Caco-2 (cell line): Measurements from ENCODE around the gene DLGAP3. TPM values are rescaled to one million over a fixed set of nuclear protein-coding genes. Genes with fewer than 3 reads are reported as not detected.

Experiments used
- Bru-seq: library from RNA; stranded (reverse); fragments of 400-500 nt; gene quantifications from one replicate; lab custom pipeline; 2021; lab: Mats Ljungman, UMichigan
- BruChase-seq, 2 experiments: library from RNA; stranded (reverse); fragments of 400-500 nt; gene quantifications; one replicate each; lab custom pipeline; 2021; lab: Mats Ljungman, UMichigan
- BruUV-seq: library from RNA; stranded (reverse); fragments of 400-500 nt; replicated peaks from 2 replicates; lab custom pipeline; 2021; lab: Mats Ljungman, UMichigan
- CTCF ChIA-PET: fragments of 300-600 bp; sonication (Branson Sonifier 250); formaldehyde crosslinking; loops from one replicate; lab custom pipeline; 2022; ENCODE audit warnings: antibody characterized with exemption; lab: Charles Lee
- POLR2A ChIA-PET: fragments of 300-600 bp; sonication (Branson Sonifier 250); formaldehyde crosslinking; loops from one replicate; lab custom pipeline; 2022; ENCODE audit warnings: antibody characterized with exemption; lab: Charles Lee
- DNase-seq, 2 experiments: peaks; one replicate each; pipeline versions ENCODE4 v3.0.0 to v3.0.0-alpha.2; 2020 to 2022
- H3K27me3 ChIP-seq: replicated peaks from 2 replicates; pipeline ENCODE4 v1.6.0; 2011; ENCODE audit warnings: low read length; ENCODE audit not compliant: control insufficient read depth, insufficient read depth
- H3K36me3 ChIP-seq: 2 replicates; pipeline ENCODE4 v1.5.1; 2011; ENCODE audit warnings: low read length; ENCODE audit not compliant: control insufficient read depth, insufficient read depth
- H3K4me1 ChIP-seq: fragments of 250-450 bp; sonication (Bioruptor Pico); 2 replicates; pipeline ENCODE4 v1.5.1; 2020; ENCODE audit warnings: mild to moderate bottlenecking
- H3K4me3 ChIP-seq: 2 replicates; pipeline ENCODE4 v1.5.1; 2011; ENCODE audit warnings: low read depth, mild to moderate bottlenecking, control low read depth, low read length
- H3K9me3 ChIP-seq: fragments of 250-450 bp; sonication (Bioruptor Pico); 2 replicates; pipeline ENCODE4 v1.5.1; 2020; ENCODE audit warnings: mild to moderate bottlenecking, moderate library complexity
- H3K27ac Mint-ChIP-seq: one replicate; pipeline ENCODE4 v1.8.0; 2022; ENCODE audit warnings: mixed read lengths; ENCODE audit not compliant: unreplicated experiment
- H3K27me3 Mint-ChIP-seq: one replicate; pipeline ENCODE4 v1.8.0; 2022; ENCODE audit warnings: mixed read lengths; ENCODE audit not compliant: insufficient read depth, unreplicated experiment
- H3K36me3 Mint-ChIP-seq: one replicate; pipeline ENCODE4 v1.8.0; 2022; ENCODE audit warnings: mild to moderate bottlenecking, mixed read lengths; ENCODE audit not compliant: insufficient read depth, unreplicated experiment
- H3K4me1 Mint-ChIP-seq: one replicate; pipeline ENCODE4 v1.8.0; 2022; ENCODE audit warnings: low read depth, mixed read lengths; ENCODE audit not compliant: unreplicated experiment
- H3K4me3 Mint-ChIP-seq: one replicate; pipeline ENCODE4 v1.8.0; 2022; ENCODE audit warnings: mild to moderate bottlenecking, moderate library complexity, mixed read lengths; ENCODE audit not compliant: unreplicated experiment
- H3K9me3 Mint-ChIP-seq: one replicate; pipeline ENCODE4 v1.8.0; 2022; ENCODE audit warnings: mixed read lengths; ENCODE audit not compliant: unreplicated experiment
- CTCF ChIP-seq, 2 experiments: fragments of 200-600 bp in 1 of 2; IDR thresholded peaks; 1 replicate in 1 of 2; 2 replicates in 1 of 2; pipeline versions ENCODE4 v1.5.1 to v1.8.0; 2011 to 2022; ENCODE audit warnings: antibody characterized with exemption in 1 of 2, control low read depth in 1 of 2, inconsistent platforms in 1 of 2, low read depth in 1 of 2, low read length in 1 of 2, mild to moderate bottlenecking in 1 of 2, moderate library complexity in 1 of 2; ENCODE audit not compliant: insufficient read depth in 1 of 2, severe bottlenecking in 1 of 2, unreplicated experiment in 1 of 2
- intact Hi-C: fragments of 100-400 bp; cut with micrococcal nuclease; formaldehyde crosslinking; loops from one replicate; pipeline ENCODE4 v1.10.0; 2022; ENCODE audit not compliant: unreplicated experiment
- long read RNA-seq: library from polyadenylated mRNA; stranded (forward); transcript quantifications from one replicate; pipeline ENCODE4 v2.0.0, GENCODE V29; 2022
- total RNA-seq: library from RNA; stranded (reverse); gene quantifications from 2 replicates; pipeline ENCODE4 v1.2.3, GENCODE V29; 2022

Gene DLGAP3
- total RNA-seq, result 0.16 and 0.42 TPM in 2 replicates
- Bru-seq, nascent RNA, result percentile 12 among the genes with signal in this experiment
- percentile 10 among the genes with signal in this experiment for BruChase-seq, experiment 1, labeled RNA remaining after a 2-hour chase
- percentile 11 among the genes with signal in this experiment for BruChase-seq, experiment 2, labeled RNA remaining after a 6-hour chase
- long read RNA-seq, result 0 reads

- Histone ChIP-seq H3K4me1 (0 out of 2 replicates have a peak, but pooled peaks cover 3% of the 10 kb centered on the region), H3K4me3 (peak within 1 kb of the TSS; percentile 29), H3K9me3 (no peaks in the 10 kb centered on the region), H3K27me3 (peaks cover 2% of the 10 kb centered on the region; the same call in 1 of the 2 replicates), H3K36me3 (no peaks in the 10 kb centered on the region)
- TF ChIP-seq CTCF (IDR thresholded peaks at IDR 0.05; ENCODE audit: insufficient read depth in 1 of 2, low read depth in 1 of 2, low read length in 1 of 2, severe bottlenecking in 1 of 2, unreplicated experiment in 1 of 2), result no peak
- no peaks in the 10 kb centered on the region for H3K4me1 Mint-ChIP-seq
- peak in 1 of 2 experiments; percentile 30 for DNase-seq
- H3K27ac Mint-ChIP-seq, result no peak within 1 kb of the TSS
- BruUV-seq, result no TSS peak
- peak within 1 kb of the TSS; percentile 51 for H3K4me3 Mint-ChIP-seq
- no peaks in the 10 kb centered on the region for H3K36me3 Mint-ChIP-seq
- intact Hi-C loops, result no loop called here
- peaks cover 8% of the 10 kb centered on the region for H3K27me3 Mint-ChIP-seq
- CTCF ChIA-PET, result interaction anchor here (0.7 kb wide), 1 partner anchor 9 kb away, joined by 4 read pairs; no protein-coding TSS in a partner anchor
- POLR2A ChIA-PET, result no interaction called here
- H3K9me3 Mint-ChIP-seq, result no peaks in the 10 kb centered on the region
Measured at GRCh38 chr1:34929497-34929852, at the start of gene DLGAP3. TSS of gene DLGAP3 (minus strand) at chr1:34929650. CDS start at chr1:34905383, 24,267 bp downstream.

- ChIA-PET POLR2A (no interaction called here), CTCF (no interaction called here)
- H3K27me3 ChIP-seq, result no peaks in the 10 kb centered on the region
- no peaks in the 10 kb centered on the region for H3K4me1 Mint-ChIP-seq
- no peaks in the 10 kb centered on the region; the same call in 1 of the 2 replicates for H3K36me3 ChIP-seq
- no peak for TF ChIP-seq CTCF (IDR thresholded peaks at IDR 0.05; ENCODE audit: insufficient read depth in 1 of 2, low read depth in 1 of 2, low read length in 1 of 2, severe bottlenecking in 1 of 2, unreplicated experiment in 1 of 2)
- H3K9me3 ChIP-seq, result no peaks in the 10 kb centered on the region
- no peak overlapping the region for H3K4me3 ChIP-seq
- H3K4me1 ChIP-seq, result no peaks in the 10 kb centered on the region
- no peaks in the 10 kb centered on the region for H3K27me3 Mint-ChIP-seq
- no peaks in the 10 kb centered on the region for H3K36me3 Mint-ChIP-seq
- H3K27ac Mint-ChIP-seq, result no peak overlapping the region
- no peak for DNase-seq
- intact Hi-C loops, result no loop called here
- no TSS peak for BruUV-seq
- H3K9me3 Mint-ChIP-seq, result no peaks in the 10 kb centered on the region
- no peak overlapping the region for H3K4me3 Mint-ChIP-seq
Measured at GRCh38 chr1:34978921-34979320, 49.5 kb upstream of the DLGAP3 start.

GRCh38 chr1:34977858-34978257, 48.4 kb upstream of the DLGAP3 start:
- TF ChIP-seq CTCF (IDR thresholded peaks at IDR 0.05; ENCODE audit: insufficient read depth in 1 of 2, low read depth in 1 of 2, low read length in 1 of 2, severe bottlenecking in 1 of 2, unreplicated experiment in 1 of 2), result no peak
- ChIA-PET POLR2A (no interaction called here), CTCF (no interaction called here)
- Histone ChIP-seq H3K36me3 (no peaks in the 10 kb centered on the region; the same call in 1 of the 2 replicates), H3K4me1 (no peaks in the 10 kb centered on the region), H3K4me3 (no peak overlapping the region), H3K9me3 (no peaks in the 10 kb centered on the region), H3K27me3 (no peaks in the 10 kb centered on the region)
- no peak for DNase-seq
- intact Hi-C loops, result no loop called here
- Mint-ChIP-seq H3K27me3 (no peaks in the 10 kb centered on the region), H3K27ac (no peak overlapping the region), H3K4me3 (no peak overlapping the region), H3K36me3 (no peaks in the 10 kb centered on the region), H3K4me1 (no peaks in the 10 kb centered on the region), H3K9me3 (no peaks in the 10 kb centered on the region)
- BruUV-seq, result no TSS peak
